ENCODE data around the gene SETD3. TPM values are rescaled to one million over a fixed set of nuclear protein-coding genes. Genes with fewer than 3 reads are reported as not detected.

The SETD3 gene
- total RNA-seq, 2 donors from 2014 or later: 84.2 to 114 TPM

DNA sequence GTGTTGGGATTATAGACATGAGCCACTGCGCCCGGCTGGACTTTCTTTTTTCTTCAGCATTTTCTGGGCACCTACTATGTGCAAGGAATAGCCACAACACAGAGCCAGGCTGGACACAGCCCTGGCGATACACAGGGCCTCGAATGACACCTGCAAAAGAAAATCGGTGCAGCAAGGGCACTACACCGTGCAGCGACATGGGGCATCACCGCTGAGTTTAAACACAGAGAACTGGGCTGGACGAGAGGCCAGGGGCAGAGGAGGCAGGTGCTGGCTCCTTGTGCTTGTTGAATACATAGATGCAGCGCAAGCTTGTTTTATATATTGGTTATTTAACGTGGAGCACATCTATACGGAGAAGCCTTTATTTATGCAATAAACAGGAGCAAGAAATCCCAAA lies 92.4 kb downstream of the SETD3 start:
- Histone ChIP-seq H3K9me3 (no peaks in the 10 kb centered on the region), H3K27ac (no peak overlapping the region), H3K27me3 (no peaks in the 10 kb centered on the region), H3K36me3 (no peaks in the 10 kb centered on the region), H3K4me3 (no peak overlapping the region), H3K4me1 (peaks cover 0 to 4% of the 10 kb centered on the region in 2 donors)
- TF ChIP-seq, protein P1, sequence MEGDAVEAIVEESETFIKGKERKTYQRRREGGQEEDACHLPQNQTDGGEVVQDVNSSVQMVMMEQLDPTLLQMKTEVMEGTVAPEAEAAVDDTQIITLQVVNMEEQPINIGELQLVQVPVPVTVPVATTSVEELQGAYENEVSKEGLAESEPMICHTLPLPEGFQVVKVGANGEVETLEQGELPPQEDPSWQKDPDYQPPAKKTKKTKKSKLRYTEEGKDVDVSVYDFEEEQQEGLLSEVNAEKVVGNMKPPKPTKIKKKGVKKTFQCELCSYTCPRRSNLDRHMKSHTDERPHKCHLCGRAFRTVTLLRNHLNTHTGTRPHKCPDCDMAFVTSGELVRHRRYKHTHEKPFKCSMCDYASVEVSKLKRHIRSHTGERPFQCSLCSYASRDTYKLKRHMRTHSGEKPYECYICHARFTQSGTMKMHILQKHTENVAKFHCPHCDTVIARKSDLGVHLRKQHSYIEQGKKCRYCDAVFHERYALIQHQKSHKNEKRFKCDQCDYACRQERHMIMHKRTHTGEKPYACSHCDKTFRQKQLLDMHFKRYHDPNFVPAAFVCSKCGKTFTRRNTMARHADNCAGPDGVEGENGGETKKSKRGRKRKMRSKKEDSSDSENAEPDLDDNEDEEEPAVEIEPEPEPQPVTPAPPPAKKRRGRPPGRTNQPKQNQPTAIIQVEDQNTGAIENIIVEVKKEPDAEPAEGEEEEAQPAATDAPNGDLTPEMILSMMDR (IDR thresholded peaks at IDR 0.05): no peak
- no peak for DNase-seq (ENCODE audit: low spot score)

DNA sequence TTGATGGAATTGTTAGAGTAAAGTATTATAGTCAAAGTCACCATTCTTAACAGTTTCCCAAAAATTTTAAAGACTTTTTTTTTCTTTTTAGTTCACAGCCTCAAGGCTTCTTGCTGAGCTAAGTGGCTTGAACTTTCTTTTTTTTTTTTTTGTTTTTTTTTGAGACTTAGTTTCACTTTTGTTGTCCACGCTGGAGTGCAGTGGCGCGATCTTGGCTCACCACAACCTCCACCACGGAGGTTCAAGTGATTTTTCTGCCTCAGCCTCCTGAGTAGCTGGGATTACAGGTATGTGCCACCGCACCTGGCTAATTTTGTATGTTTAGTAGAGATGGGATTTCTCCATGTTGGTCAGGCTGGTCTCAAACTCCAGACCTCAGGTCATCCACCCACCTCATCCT lies 92.8 kb downstream of the SETD3 start:
- TF ChIP-seq, protein P1 (IDR thresholded peaks at IDR 0.05): no peak
- no peaks in the 10 kb centered on the region for H3K9me3 ChIP-seq
- H3K36me3 ChIP-seq: no peaks in the 10 kb centered on the region

DNA sequence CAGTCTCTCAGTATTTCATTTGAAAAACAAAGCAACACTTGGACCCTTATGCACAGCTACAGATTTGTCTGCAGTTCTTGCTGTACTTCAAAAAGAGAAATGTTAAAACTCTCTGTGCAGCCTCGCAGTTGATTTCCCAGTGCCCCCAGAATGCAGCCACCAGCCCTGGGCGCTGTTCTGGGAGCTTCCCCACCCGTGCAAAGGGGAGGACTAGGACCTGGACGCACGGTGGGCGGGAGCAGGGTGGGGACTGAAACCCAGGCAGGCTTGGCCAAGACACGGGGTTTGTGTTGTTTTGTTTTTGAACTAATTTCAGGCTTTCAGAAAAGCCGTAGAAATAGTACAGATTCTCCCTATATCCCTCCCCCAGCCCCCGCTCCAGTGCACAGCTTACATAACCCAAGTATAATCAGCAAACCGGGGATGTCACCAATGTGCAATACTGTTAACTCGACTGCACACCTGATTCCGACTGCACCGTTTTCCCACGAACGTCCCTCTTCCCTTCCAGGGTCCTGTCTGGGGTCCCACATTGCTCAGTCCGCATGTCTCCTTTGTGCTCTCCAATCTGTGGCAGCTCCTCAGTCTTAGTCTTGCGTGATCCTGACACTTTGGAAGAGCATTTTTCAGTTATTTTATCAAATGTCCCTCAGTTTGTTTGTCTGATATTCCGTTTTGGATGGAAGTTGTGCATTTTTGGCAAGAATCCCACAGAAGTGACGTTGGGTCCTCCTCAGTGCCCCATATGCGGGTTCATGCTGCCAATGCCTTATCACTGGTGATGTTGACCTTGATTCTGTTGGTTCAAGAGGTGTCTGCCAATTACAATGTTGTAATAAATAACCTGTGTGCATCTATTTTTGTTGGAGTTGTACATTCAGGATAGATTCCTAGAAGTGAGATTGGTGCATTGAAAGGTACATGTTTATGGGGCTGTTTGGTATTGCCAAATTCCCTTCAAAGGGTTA lies 95.9 kb downstream of the SETD3 start:
- Histone ChIP-seq H3K9me3 (no peaks in the 10 kb centered on the region), H3K36me3 (no peaks in the 10 kb centered on the region), H3K4me3 (no peak overlapping the region), H3K27me3 (no peaks in the 10 kb centered on the region), H3K4me1 (peaks cover 0 to 4% of the 10 kb centered on the region in 2 donors), H3K27ac (no peak overlapping the region)
- no peak for DNase-seq (ENCODE audit: low spot score)
- TF ChIP-seq, protein P1 (IDR thresholded peaks at IDR 0.05): no peak

More for the DNA sequence above, 92.8 kb downstream of the SETD3 start:
- Histone ChIP-seq H3K27ac (no peak overlapping the region), H3K27me3 (no peaks in the 10 kb centered on the region), H3K4me1 (peaks cover 0 to 4% of the 10 kb centered on the region in 2 donors), H3K4me3 (no peak overlapping the region)
- no peak for DNase-seq (ENCODE audit: low spot score)

DNA sequence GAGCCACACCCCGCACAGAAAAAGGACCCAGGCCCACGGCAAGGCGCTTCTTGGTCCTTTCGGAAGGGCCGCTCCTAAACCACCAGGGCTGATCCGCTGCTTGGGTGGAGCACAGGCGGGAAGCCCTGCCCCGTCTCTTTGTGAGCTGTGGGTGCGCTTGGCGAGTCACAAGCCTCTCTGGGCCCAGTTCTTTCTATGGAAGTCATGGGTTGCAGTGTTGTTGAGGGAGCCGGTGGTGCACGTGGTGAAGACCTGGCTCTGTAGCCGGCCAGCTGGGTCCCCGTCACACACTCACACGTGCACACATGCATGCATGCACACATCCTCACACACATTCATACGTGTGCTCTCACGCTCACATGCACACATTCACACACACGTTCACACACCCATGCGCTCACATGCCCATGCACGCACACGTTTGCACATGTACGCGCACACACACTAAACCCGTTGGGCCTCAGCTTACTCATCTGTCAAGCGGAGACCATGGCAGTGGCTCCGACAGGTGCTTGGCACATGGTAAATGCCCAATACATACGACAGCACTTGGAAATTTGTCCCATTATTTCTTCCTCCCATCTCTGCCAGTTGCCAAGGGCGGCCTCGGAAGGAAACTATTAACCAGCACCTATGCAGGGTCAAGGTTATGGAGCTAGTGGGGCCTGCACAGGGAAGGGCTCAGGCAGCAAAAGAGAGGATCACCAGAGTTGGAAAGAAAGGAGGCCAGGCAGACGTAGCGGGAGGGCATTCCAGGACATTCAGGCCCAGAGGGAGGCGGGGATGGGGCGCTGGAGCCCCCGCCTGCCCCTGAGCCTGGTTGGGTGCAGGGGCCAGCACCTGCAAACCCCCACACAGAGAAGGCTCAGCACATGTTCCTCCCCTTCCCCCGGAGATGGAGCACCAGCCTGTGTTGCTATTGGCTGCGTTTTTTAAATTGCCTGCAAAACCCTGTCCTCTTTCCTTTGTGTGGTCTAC lies 96.9 kb downstream of the SETD3 start:
- no peaks in the 10 kb centered on the region for H3K27me3 ChIP-seq
- H3K27ac ChIP-seq: no peak overlapping the region
- H3K4me1 ChIP-seq: no peaks in the 10 kb centered on the region
- H3K36me3 ChIP-seq: no peaks in the 10 kb centered on the region
- no peak overlapping the region for H3K4me3 ChIP-seq
- no peak for DNase-seq (ENCODE audit: low spot score)
- no peaks in the 10 kb centered on the region for H3K9me3 ChIP-seq
- TF ChIP-seq, protein P1 (IDR thresholded peaks at IDR 0.05): no peak

DNA sequence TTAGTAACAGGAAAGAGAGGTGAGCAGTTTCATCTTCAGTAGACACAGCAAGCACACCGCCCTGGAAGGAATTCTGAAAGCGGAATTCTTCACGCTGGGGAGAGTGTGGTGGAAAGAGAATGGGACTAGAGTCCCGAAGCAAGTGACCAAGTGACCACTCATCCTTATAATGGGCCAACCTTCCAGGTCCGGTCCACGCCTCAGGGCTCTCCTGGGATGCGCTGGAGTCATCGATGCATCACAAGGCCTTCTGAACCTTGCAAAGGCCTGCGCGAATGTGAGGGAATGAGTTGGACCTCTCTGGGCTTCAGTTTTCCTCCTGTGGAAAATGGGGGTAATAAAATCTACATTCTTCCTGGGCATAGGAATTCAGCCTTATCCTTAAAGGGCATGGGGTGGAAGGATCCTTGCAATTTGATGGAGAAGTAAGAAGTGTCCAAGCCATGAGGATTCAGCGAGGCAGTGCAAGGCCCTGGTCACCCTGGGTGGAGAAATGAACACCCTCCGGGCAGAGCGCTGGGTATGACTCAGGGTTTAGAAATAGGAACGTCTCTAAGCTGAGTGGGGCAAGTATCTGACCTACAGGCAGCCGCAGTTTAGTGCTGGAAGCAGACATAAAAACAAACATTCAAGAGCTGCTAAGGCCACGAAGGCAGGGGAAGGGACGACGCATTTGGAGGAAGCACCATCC lies 97.7 kb downstream of the SETD3 start:
- no peak for DNase-seq (ENCODE audit: low spot score)
- Histone ChIP-seq H3K9me3 (no peaks in the 10 kb centered on the region), H3K27me3 (no peaks in the 10 kb centered on the region), H3K36me3 (no peaks in the 10 kb centered on the region), H3K27ac (no peak overlapping the region), H3K4me1 (no peaks in the 10 kb centered on the region), H3K4me3 (no peak overlapping the region)
- TF ChIP-seq, protein P1 (IDR thresholded peaks at IDR 0.05): no peak
